Measurements from ENCODE around the gene NAT16. TPM values are rescaled to one million over a fixed set of nuclear protein-coding genes. Genes with fewer than 3 reads are reported as not detected.
A peak's percentile ranks its signal among the peaks of the same experiment; 100 is the strongest.
"Not testable (repeated sequence)": the region's sequence is repeated elsewhere in the genome, so short reads cannot be mapped to it uniquely, and the experiment has no call there.

NAT16 gene
- total RNA-seq, 2 donors from 2014 or later, result not detected

- Histone ChIP-seq H3K9me3 (no peaks in the 10 kb centered on the region), H3K4me1 (replicated peaks) (peaks cover 5% of the 10 kb centered on the region), H3K4me3 (peak within 1 kb of the TSS in 1 of 2 donors; percentile 8), H3K27me3 (replicated peaks; ENCODE audit: insufficient read depth) (peaks cover 14% of the 10 kb centered on the region), H3K27ac (no peak within 1 kb of the TSS), H3K36me3 (no peaks in the 10 kb centered on the region)
- no peak for TF ChIP-seq CTCF (IDR thresholded peaks at IDR 0.05)
- no peak for TF ChIP-seq POLR2AphosphoS5 (IDR thresholded peaks at IDR 0.05)
- no peak for TF ChIP-seq POLR2A (IDR thresholded peaks at IDR 0.05)
- no peak for DNase-seq (ENCODE audit: low spot score)
- WGBS, result 43% methylated on average over 21 of the region's 21 CpGs
- intact Hi-C loops (cut with DNase I), result no loop called here
Observed at GRCh38 chr7:101200862-101201599, 20.9 kb upstream of the NAT16 start, which contains the start of gene MOGAT3. TSS of gene MOGAT3 (minus strand) at chr7:101201036. CDS start at chr7:101200854, 182 bp downstream.

GRCh38 chr7:101200504-101200861, 20.4 kb upstream of the NAT16 start:
- no peak for DNase-seq (ENCODE audit: low spot score)
- no peaks in the 10 kb centered on the region for H3K36me3 ChIP-seq
- H3K27me3 ChIP-seq (replicated peaks; ENCODE audit: insufficient read depth), result peaks cover 14% of the 10 kb centered on the region
- TF ChIP-seq POLR2AphosphoS5 (IDR thresholded peaks at IDR 0.05) (no peak), POLR2A (IDR thresholded peaks at IDR 0.05) (no peak), CTCF (IDR thresholded peaks at IDR 0.05) (no peak)
- peaks cover 5% of the 10 kb centered on the region for H3K4me1 ChIP-seq (replicated peaks)
- H3K9me3 ChIP-seq, result no peaks in the 10 kb centered on the region
- no peak overlapping the region for H3K4me3 ChIP-seq
- intact Hi-C loops (cut with DNase I), result no loop called here
- H3K27ac ChIP-seq, result no peak overlapping the region
- 81% methylated on average over 2 of the region's 2 CpGs for WGBS

GRCh38 chr7:101199522-101199921, 19.4 kb upstream of the NAT16 start:
- H3K4me3 ChIP-seq; H3K9me3 ChIP-seq; H3K27ac ChIP-seq; H3K4me1 ChIP-seq (replicated peaks); H3K36me3 ChIP-seq; intact Hi-C loops (cut with DNase I); DNase-seq (ENCODE audit: low spot score): not testable (repeated sequence)
- peaks cover 14% of the 10 kb centered on the region for H3K27me3 ChIP-seq (replicated peaks; ENCODE audit: insufficient read depth)
- WGBS, result 96% methylated on average over 10 of the region's 10 CpGs

GRCh38 chr7:101198476-101198875, 18.4 kb upstream of the NAT16 start:
- intact Hi-C loops (cut with DNase I), result no loop called here
- TF ChIP-seq CTCF (IDR thresholded peaks at IDR 0.05) (no peak), POLR2AphosphoS5 (IDR thresholded peaks at IDR 0.05) (no peak), POLR2A (IDR thresholded peaks at IDR 0.05) (no peak)
- H3K4me3 ChIP-seq, result no peak overlapping the region
- no peak overlapping the region for H3K27ac ChIP-seq
- H3K9me3 ChIP-seq, result no peaks in the 10 kb centered on the region
- H3K36me3 ChIP-seq, result no peaks in the 10 kb centered on the region
- 77% methylated on average over 14 of the region's 14 CpGs for WGBS
- peaks cover 14% of the 10 kb centered on the region for H3K27me3 ChIP-seq (replicated peaks; ENCODE audit: insufficient read depth)
- H3K4me1 ChIP-seq (replicated peaks), result peaks cover 5% of the 10 kb centered on the region
- DNase-seq (ENCODE audit: low spot score), result no peak

GRCh38 chr7:101197991-101198390, 17.9 kb upstream of the NAT16 start:
- WGBS, result 80% methylated on average over 17 of the region's 21 CpGs
- Histone ChIP-seq H3K4me3 (no peak overlapping the region), H3K27me3 (replicated peaks; ENCODE audit: insufficient read depth) (peaks cover 14% of the 10 kb centered on the region), H3K36me3 (no peaks in the 10 kb centered on the region), H3K9me3 (no peaks in the 10 kb centered on the region), H3K27ac (no peak overlapping the region), H3K4me1 (replicated peaks) (peaks cover 5% of the 10 kb centered on the region)
- no peak for DNase-seq (ENCODE audit: low spot score)
- TF ChIP-seq POLR2A (IDR thresholded peaks at IDR 0.05) (no peak), CTCF (IDR thresholded peaks at IDR 0.05) (no peak), POLR2AphosphoS5 (IDR thresholded peaks at IDR 0.05) (no peak)
- intact Hi-C loops (cut with DNase I), result no loop called here
